IPS DF 6.9 (cell line): Measurements from ENCODE around the gene ARHGAP25.

Experiments
- DNase-seq: peaks from one replicate; pipeline ENCODE4 v3.0.0-alpha.2; 2013; ENCODE audit warnings: low read depth, low spot score
- H3K27ac ChIP-seq: one replicate; pipeline ENCODE4 v1.5.1; 2013; ENCODE audit warnings: low read length, control low read depth
- H3K27me3 ChIP-seq: 2 replicates; pipeline ENCODE4 v1.6.1; 2013; ENCODE audit warnings: mild to moderate bottlenecking, low read length; ENCODE audit not compliant: control insufficient read depth, insufficient read depth
- H3K36me3 ChIP-seq: 2 replicates; pipeline ENCODE4 v1.6.1; 2013; ENCODE audit warnings: low read length; ENCODE audit not compliant: control insufficient read depth, insufficient read depth
- H3K4me1 ChIP-seq: 2 replicates; pipeline ENCODE4 v1.6.1; 2013; ENCODE audit warnings: low read length; ENCODE audit not compliant: control insufficient read depth, insufficient read depth
- H3K4me3 ChIP-seq: 2 replicates; pipeline ENCODE4 v1.5.1; 2013; ENCODE audit warnings: mild to moderate bottlenecking, low read length
- H3K9me3 ChIP-seq: 2 replicates; pipeline ENCODE4 v1.6.1; 2013; ENCODE audit warnings: low read length, inconsistent platforms; ENCODE audit not compliant: control insufficient read depth, insufficient read depth
- WGBS: extraction: QIAGEN DNeasy Blood & Tissue Kit; methylation state at CpG from one replicate; pipeline ENCODE4 v1.1.7; 2013; ENCODE audit warnings: mixed read lengths, missing lambda C conversion rate; ENCODE audit not compliant: insufficient read length, insufficient coverage; 5-methylcytosine and 5-hydroxymethylcytosine counted together

Gene ARHGAP25

GRCh38 chr2:68720665-68721064 is 13.9 kb upstream of the ARHGAP25 start:
- no peaks in the 10 kb centered on the region for H3K9me3 ChIP-seq
- no peak overlapping the region for H3K27ac ChIP-seq
- no CpG with 5 or more reads among the region's 3 CpGs for WGBS
- H3K4me1 ChIP-seq: no peaks in the 10 kb centered on the region
- H3K27me3 ChIP-seq: no peaks in the 10 kb centered on the region
- DNase-seq: no peak
- no peaks in the 10 kb centered on the region for H3K36me3 ChIP-seq
- H3K4me3 ChIP-seq: no peak overlapping the region

GRCh38 chr2:68721482-68722101 is 13.0 kb upstream of the ARHGAP25 start:
- Histone ChIP-seq H3K27ac (no peak overlapping the region), H3K4me3 (no peak overlapping the region), H3K9me3 (no peaks in the 10 kb centered on the region), H3K36me3 (no peaks in the 10 kb centered on the region), H3K4me1 (no peaks in the 10 kb centered on the region; the same call in 1 of the 2 replicates), H3K27me3 (no peaks in the 10 kb centered on the region)
- WGBS: no CpG with 5 or more reads among the region's 8 CpGs
- DNase-seq: no peak

- DNase-seq: no peak
- no CpG with 5 or more reads among the region's 8 CpGs for WGBS
- no peaks in the 10 kb centered on the region; the same call in 1 of the 2 replicates for H3K4me1 ChIP-seq
Observed at GRCh38 chr2:68722712-68723111, 11.9 kb upstream of the ARHGAP25 start.

GRCh38 chr2:68723181-68723580 is 11.4 kb upstream of the ARHGAP25 start:
- no peak for DNase-seq
- Histone ChIP-seq H3K9me3 (no peaks in the 10 kb centered on the region), H3K4me3 (no peak overlapping the region), H3K27ac (no peak overlapping the region), H3K27me3 (no peaks in the 10 kb centered on the region), H3K4me1 (no peaks in the 10 kb centered on the region; the same call in 1 of the 2 replicates), H3K36me3 (no peaks in the 10 kb centered on the region)
- WGBS: no CpG with 5 or more reads among the region's 2 CpGs

More at GRCh38 chr2:68722712-68723111, 11.9 kb upstream of the ARHGAP25 start:
- no peaks in the 10 kb centered on the region for H3K36me3 ChIP-seq
- H3K9me3 ChIP-seq: no peaks in the 10 kb centered on the region
- no peak overlapping the region for H3K4me3 ChIP-seq
- H3K27me3 ChIP-seq: no peaks in the 10 kb centered on the region
- H3K27ac ChIP-seq: no peak overlapping the region

GRCh38 chr2:68726100-68726499 is 8.5 kb upstream of the ARHGAP25 start:
- H3K27me3 ChIP-seq: no peaks in the 10 kb centered on the region
- no peak overlapping the region for H3K4me3 ChIP-seq
- H3K9me3 ChIP-seq: no peaks in the 10 kb centered on the region
- H3K36me3 ChIP-seq: no peaks in the 10 kb centered on the region
- no peaks in the 10 kb centered on the region; the same call in 1 of the 2 replicates for H3K4me1 ChIP-seq
- no CpG with 5 or more reads among the region's 6 CpGs for WGBS
- no peak overlapping the region for H3K27ac ChIP-seq
- DNase-seq: no peak

GRCh38 chr2:68726608-68727367 is 7.8 kb upstream of the ARHGAP25 start:
- H3K4me3 ChIP-seq: no peak overlapping the region
- no peak for DNase-seq
- no peaks in the 10 kb centered on the region; the same call in 1 of the 2 replicates for H3K4me1 ChIP-seq
- no peak overlapping the region for H3K27ac ChIP-seq
- WGBS: no CpG with 5 or more reads among the region's 11 CpGs
- no peaks in the 10 kb centered on the region for H3K36me3 ChIP-seq
- H3K9me3 ChIP-seq: no peaks in the 10 kb centered on the region
- H3K27me3 ChIP-seq: no peaks in the 10 kb centered on the region

- Histone ChIP-seq H3K36me3 (no peaks in the 10 kb centered on the region), H3K4me3 (no peak overlapping the region), H3K4me1 (no peaks in the 10 kb centered on the region; the same call in 1 of the 2 replicates), H3K27ac (no peak overlapping the region), H3K9me3 (no peaks in the 10 kb centered on the region), H3K27me3 (no peaks in the 10 kb centered on the region)
- no peak for DNase-seq
- no CpG with 5 or more reads among the region's 6 CpGs for WGBS
Observed at GRCh38 chr2:68727683-68728375, 6.8 kb upstream of the ARHGAP25 start.

GRCh38 chr2:68730828-68731227 is 3.8 kb upstream of the ARHGAP25 start:
- Histone ChIP-seq H3K36me3 (no peaks in the 10 kb centered on the region), H3K4me1 (no peaks in the 10 kb centered on the region; the same call in 1 of the 2 replicates), H3K27me3 (no peaks in the 10 kb centered on the region), H3K27ac (no peak overlapping the region), H3K4me3 (no peak overlapping the region), H3K9me3 (no peaks in the 10 kb centered on the region)
- DNase-seq: no peak
- WGBS: no CpG with 5 or more reads among the region's 6 CpGs

GRCh38 chr2:68732036-68732932 is 2.3 kb upstream of the ARHGAP25 start:
- Histone ChIP-seq H3K4me1 (no peaks in the 10 kb centered on the region), H3K36me3 (no peaks in the 10 kb centered on the region), H3K4me3 (no peak overlapping the region), H3K27me3 (no peaks in the 10 kb centered on the region), H3K27ac (no peak overlapping the region), H3K9me3 (no peaks in the 10 kb centered on the region)
- WGBS: no CpG with 5 or more reads among the region's 19 CpGs
- no peak for DNase-seq

GRCh38 chr2:68733365-68733764 is 1.2 kb upstream of the ARHGAP25 start:
- Histone ChIP-seq H3K9me3 (no peaks in the 10 kb centered on the region), H3K27me3 (no peaks in the 10 kb centered on the region), H3K4me3 (no peak overlapping the region), H3K4me1 (no peaks in the 10 kb centered on the region), H3K27ac (no peak overlapping the region), H3K36me3 (no peaks in the 10 kb centered on the region)
- WGBS: 100% methylated on average over 1 of the region's 4 CpGs
- no peak for DNase-seq
